ENCODE results near the gene EIF2S2.
A peak's percentile ranks its signal among the peaks of the same experiment; 100 is the strongest.

EIF2S2 gene

DNA sequence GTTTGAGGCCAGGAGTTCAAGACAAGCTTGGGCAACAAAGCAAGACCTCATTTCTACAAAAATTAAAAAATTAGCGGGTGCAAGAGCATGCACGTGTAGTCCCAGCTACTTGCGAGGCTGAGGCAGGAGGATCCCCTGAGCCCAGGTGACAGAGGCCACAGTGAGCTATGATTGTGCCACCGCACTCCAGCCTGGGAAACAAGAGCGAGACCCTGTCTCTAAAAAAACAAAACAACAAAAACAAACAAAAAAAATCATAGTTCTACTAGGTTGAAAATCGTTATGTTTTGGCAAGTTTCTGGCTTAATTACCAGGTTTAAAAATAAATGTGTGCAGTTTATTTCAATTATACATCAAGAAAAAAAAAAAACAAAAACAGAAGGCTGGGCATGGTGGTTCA lies 2.6 kb downstream of the EIF2S2 start:
- peaks cover 44% of the 10 kb centered on the region for H3K36me3 ChIP-seq (ENCODE audit: low read length)
- H3K9me2 ChIP-seq (replicated peaks; ENCODE audit: insufficient read depth, low read length), result no peaks in the 10 kb centered on the region
- no peak overlapping the region for H2AFZ ChIP-seq (ENCODE audit: low read depth, low read length, severe bottlenecking)
- TF ChIP-seq, protein P1, sequence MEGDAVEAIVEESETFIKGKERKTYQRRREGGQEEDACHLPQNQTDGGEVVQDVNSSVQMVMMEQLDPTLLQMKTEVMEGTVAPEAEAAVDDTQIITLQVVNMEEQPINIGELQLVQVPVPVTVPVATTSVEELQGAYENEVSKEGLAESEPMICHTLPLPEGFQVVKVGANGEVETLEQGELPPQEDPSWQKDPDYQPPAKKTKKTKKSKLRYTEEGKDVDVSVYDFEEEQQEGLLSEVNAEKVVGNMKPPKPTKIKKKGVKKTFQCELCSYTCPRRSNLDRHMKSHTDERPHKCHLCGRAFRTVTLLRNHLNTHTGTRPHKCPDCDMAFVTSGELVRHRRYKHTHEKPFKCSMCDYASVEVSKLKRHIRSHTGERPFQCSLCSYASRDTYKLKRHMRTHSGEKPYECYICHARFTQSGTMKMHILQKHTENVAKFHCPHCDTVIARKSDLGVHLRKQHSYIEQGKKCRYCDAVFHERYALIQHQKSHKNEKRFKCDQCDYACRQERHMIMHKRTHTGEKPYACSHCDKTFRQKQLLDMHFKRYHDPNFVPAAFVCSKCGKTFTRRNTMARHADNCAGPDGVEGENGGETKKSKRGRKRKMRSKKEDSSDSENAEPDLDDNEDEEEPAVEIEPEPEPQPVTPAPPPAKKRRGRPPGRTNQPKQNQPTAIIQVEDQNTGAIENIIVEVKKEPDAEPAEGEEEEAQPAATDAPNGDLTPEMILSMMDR (IDR thresholded peaks at IDR 0.05; ENCODE audit: insufficient read depth, low read length, poor library complexity, severe bottlenecking), result no peak
- TF ChIP-seq EZH2phosphoT487 (conservative IDR thresholded peaks at IDR 0.05; ENCODE audit: low read length), result no peak
- no peak overlapping the region for H3K9ac ChIP-seq (ENCODE audit: low read length)
- no peak overlapping the region for H3K4me3 ChIP-seq (ENCODE audit: insufficient read depth, low read length, poor library complexity, severe bottlenecking)
- H4K20me1 ChIP-seq (ENCODE audit: low read depth, low read length), result peaks cover 53% of the 10 kb centered on the region
- H3K79me2 ChIP-seq (ENCODE audit: insufficient read depth, low read length), result peaks cover 76% of the 10 kb centered on the region
- H3F3A ChIP-seq (ENCODE audit: insufficient read depth), result peaks cover 12% of the 10 kb centered on the region; the same call in 1 of the 2 replicates
- no peak overlapping the region for H3K27ac ChIP-seq (ENCODE audit: low read depth, low read length)
- H3K27me3 ChIP-seq (ENCODE audit: low read length), result no peaks in the 10 kb centered on the region
- no peaks in the 10 kb centered on the region for H3K9me3 ChIP-seq (ENCODE audit: insufficient read depth, low read length)
- peak overlapping the region; percentile 28 for H3K4me2 ChIP-seq (ENCODE audit: low read depth, low read length, poor library complexity, severe bottlenecking)

DNA sequence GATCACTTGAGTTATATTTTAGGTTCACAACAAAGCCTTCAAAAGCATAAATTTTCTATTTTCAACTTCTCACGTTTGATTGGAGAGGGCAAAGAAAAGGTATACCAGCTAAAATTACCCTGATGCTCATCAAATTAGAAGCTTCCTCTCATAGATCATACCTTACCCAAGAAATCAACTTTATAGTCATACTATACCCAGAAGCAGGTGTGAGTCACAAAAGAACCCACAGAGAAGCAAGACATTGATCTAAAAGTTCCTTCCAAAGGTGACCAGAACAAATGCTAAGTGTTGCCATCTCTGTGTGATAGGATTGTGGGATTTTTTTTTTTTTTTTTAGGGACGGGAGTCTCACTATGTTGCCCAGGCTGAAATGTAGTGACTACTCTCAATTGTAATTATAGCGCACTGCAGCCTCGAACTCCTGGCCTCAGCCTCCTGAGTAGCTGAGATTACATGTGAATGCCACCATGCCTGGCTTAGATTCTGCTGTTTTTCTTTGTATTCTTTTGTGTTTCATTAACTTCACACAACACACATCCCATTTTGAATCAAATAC lies 3.3 kb downstream of the EIF2S2 start:
- no peak for TF ChIP-seq EZH2phosphoT487 (conservative IDR thresholded peaks at IDR 0.05; ENCODE audit: low read length)
- H4K20me1 ChIP-seq (ENCODE audit: low read depth, low read length), result peaks cover 53% of the 10 kb centered on the region
- H3K27ac ChIP-seq (ENCODE audit: low read depth, low read length), result no peak overlapping the region
- H3K9me3 ChIP-seq (ENCODE audit: insufficient read depth, low read length), result no peaks in the 10 kb centered on the region
- H3K9me2 ChIP-seq (replicated peaks; ENCODE audit: insufficient read depth, low read length), result no peaks in the 10 kb centered on the region
- no peak overlapping the region for H2AFZ ChIP-seq (ENCODE audit: low read depth, low read length, severe bottlenecking)
- H3K9ac ChIP-seq (ENCODE audit: low read length), result no peak overlapping the region
- peak overlapping the region; percentile 28 for H3K4me2 ChIP-seq (ENCODE audit: low read depth, low read length, poor library complexity, severe bottlenecking)
- H3K4me3 ChIP-seq (ENCODE audit: insufficient read depth, low read length, poor library complexity, severe bottlenecking), result no peak overlapping the region
- peaks cover 51% of the 10 kb centered on the region for H3K36me3 ChIP-seq (ENCODE audit: low read length)
- peaks cover 12% of the 10 kb centered on the region; the same call in 1 of the 2 replicates for H3F3A ChIP-seq (ENCODE audit: insufficient read depth)
- H3K79me2 ChIP-seq (ENCODE audit: insufficient read depth, low read length), result peaks cover 83% of the 10 kb centered on the region
- H3K27me3 ChIP-seq (ENCODE audit: low read length), result no peaks in the 10 kb centered on the region

DNA sequence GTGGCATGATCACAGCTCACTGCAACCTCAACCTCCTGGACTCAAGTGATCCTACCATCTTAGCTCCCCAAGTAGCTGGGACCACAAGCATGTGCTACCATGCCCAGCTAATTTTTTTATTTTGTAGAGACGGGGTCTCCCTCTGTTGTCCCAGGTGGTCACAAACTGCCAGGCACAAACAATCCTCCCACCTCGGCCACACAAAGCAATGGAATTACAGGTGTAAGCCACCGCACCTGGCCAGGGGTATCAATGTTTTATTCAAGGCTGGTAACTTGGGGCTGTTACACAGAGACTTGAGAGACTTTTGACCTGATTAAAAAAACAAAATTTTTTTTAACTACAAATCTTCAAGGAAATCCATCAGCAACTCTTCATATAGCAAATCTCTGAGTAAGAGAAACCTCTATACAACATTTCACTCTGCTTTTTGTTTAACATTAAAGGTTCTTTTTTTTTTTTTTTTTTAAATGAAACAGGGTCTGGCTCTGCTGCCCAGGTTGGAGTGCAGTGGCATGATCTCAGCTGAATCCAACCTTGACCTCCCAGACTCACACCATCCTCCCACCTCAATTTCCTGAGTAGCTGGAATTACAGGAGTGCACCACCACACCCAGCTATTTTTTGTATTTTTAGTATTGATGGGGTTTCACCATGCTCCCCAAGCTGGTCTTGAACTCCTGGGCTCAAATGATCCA lies 5.9 kb downstream of the EIF2S2 start:
- peaks cover 68% of the 10 kb centered on the region for H4K20me1 ChIP-seq (ENCODE audit: low read depth, low read length)
- no peak overlapping the region for H3K4me2 ChIP-seq (ENCODE audit: low read depth, low read length, poor library complexity, severe bottlenecking)
- no peaks in the 10 kb centered on the region for H3K9me2 ChIP-seq (replicated peaks; ENCODE audit: insufficient read depth, low read length)
- TF ChIP-seq, protein P1 (IDR thresholded peaks at IDR 0.05; ENCODE audit: insufficient read depth, low read length, poor library complexity, severe bottlenecking), result no peak
- TF ChIP-seq EZH2phosphoT487 (conservative IDR thresholded peaks at IDR 0.05; ENCODE audit: low read length), result no peak
- H3K9me3 ChIP-seq (ENCODE audit: insufficient read depth, low read length), result no peaks in the 10 kb centered on the region
- H3K4me3 ChIP-seq (ENCODE audit: insufficient read depth, low read length, poor library complexity, severe bottlenecking), result no peak overlapping the region
- H3K36me3 ChIP-seq (ENCODE audit: low read length), result peaks cover 66% of the 10 kb centered on the region
- peaks cover 92% of the 10 kb centered on the region for H3K79me2 ChIP-seq (ENCODE audit: insufficient read depth, low read length)
- no peak overlapping the region for H3K27ac ChIP-seq (ENCODE audit: low read depth, low read length)
- no peaks in the 10 kb centered on the region for H3K27me3 ChIP-seq (ENCODE audit: low read length)
- H3K9ac ChIP-seq (ENCODE audit: low read length), result no peak overlapping the region
- no peak overlapping the region for H2AFZ ChIP-seq (ENCODE audit: low read depth, low read length, severe bottlenecking)
- peaks cover 18% of the 10 kb centered on the region for H3F3A ChIP-seq (ENCODE audit: insufficient read depth)

DNA sequence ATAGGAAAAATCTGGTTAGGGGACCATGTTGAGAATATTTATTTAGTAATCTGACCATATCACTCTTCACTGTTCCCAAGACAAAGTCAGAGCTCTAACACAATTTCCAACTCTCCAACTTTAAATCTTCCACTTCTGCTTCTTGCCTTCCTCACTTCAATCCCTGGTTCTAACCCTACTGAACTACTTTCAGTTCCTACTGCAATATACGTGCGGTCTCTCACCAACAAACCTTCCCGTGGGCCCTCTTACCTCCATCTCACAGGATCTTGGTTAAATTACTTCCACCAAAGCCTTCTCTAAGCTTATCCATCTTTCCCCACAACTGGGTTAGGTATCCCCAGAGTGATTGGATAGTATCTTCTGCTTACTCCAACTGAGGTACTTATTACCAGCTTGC lies 8.0 kb downstream of the EIF2S2 start:
- peaks cover 60% of the 10 kb centered on the region for H4K20me1 ChIP-seq (ENCODE audit: low read depth, low read length)
- no peak overlapping the region for H3K27ac ChIP-seq (ENCODE audit: low read depth, low read length)
- TF ChIP-seq, protein P1 (IDR thresholded peaks at IDR 0.05; ENCODE audit: insufficient read depth, low read length, poor library complexity, severe bottlenecking), result no peak
- TF ChIP-seq EZH2phosphoT487 (conservative IDR thresholded peaks at IDR 0.05; ENCODE audit: low read length), result no peak
- H3K9me2 ChIP-seq (replicated peaks; ENCODE audit: insufficient read depth, low read length), result no peaks in the 10 kb centered on the region
- no peak overlapping the region for H3K9ac ChIP-seq (ENCODE audit: low read length)
- no peaks in the 10 kb centered on the region for H3K27me3 ChIP-seq (ENCODE audit: low read length)
- peaks cover 86% of the 10 kb centered on the region for H3K79me2 ChIP-seq (ENCODE audit: insufficient read depth, low read length)
- peaks cover 15% of the 10 kb centered on the region for H3F3A ChIP-seq (ENCODE audit: insufficient read depth)
- H3K9me3 ChIP-seq (ENCODE audit: insufficient read depth, low read length), result no peaks in the 10 kb centered on the region
- no peak overlapping the region for H3K4me3 ChIP-seq (ENCODE audit: insufficient read depth, low read length, poor library complexity, severe bottlenecking)
- H3K36me3 ChIP-seq (ENCODE audit: low read length), result peaks cover 76% of the 10 kb centered on the region
- no peak overlapping the region for H3K4me2 ChIP-seq (ENCODE audit: low read depth, low read length, poor library complexity, severe bottlenecking)
- no peak overlapping the region for H2AFZ ChIP-seq (ENCODE audit: low read depth, low read length, severe bottlenecking)

All from SU-DHL-6 (cell line).